Activated CD8-positive, alpha-beta T cell treated with anti-CD3 and anti-CD28 coated beads, Interleukin-2, amount 10 ng/mL, durations not matched to agents 7 days and 5 days (primary cell): ENCODE data around the gene PCSK6. TPM values are rescaled to one million over a fixed set of nuclear protein-coding genes. Genes with fewer than 3 reads are reported as not detected.
"Not testable (repeated sequence)": the region's sequence is repeated elsewhere in the genome, so short reads cannot be mapped to it uniquely, and the experiment has no call there.

Experiments
- ATAC-seq: fragments of 150-1000 bp; cut with Tn5 transposase; one replicate; pipeline ENCODE4 v1.10.0; 2021; ENCODE audit warnings: moderate library complexity
- CTCF ChIA-PET: fragments of 350-600 bp; sonication (Branson Sonifier 250); formaldehyde crosslinking; loops from one replicate; lab custom pipeline; 2021; ENCODE audit warnings: antibody characterized with exemption; lab: Charles Lee
- POLR2A ChIA-PET: fragments of 350-600 bp; sonication (Branson Sonifier 250); formaldehyde crosslinking; loops from one replicate; lab custom pipeline; 2021; ENCODE audit warnings: antibody characterized with exemption; lab: Charles Lee
- DNase-seq: peaks from one replicate; pipeline ENCODE4 v3.0.0-alpha.2; 2020
- H3K27ac Mint-ChIP-seq: one replicate; pipeline ENCODE4 v1.8.0; 2021; ENCODE audit warnings: mild to moderate bottlenecking, mixed read lengths
- H3K27me3 Mint-ChIP-seq: one replicate; pipeline ENCODE4 v1.8.0; 2021; ENCODE audit warnings: low read depth, mixed read lengths
- H3K36me3 Mint-ChIP-seq: one replicate; pipeline ENCODE4 v1.8.0; 2021; ENCODE audit warnings: low read depth, mixed read lengths
- H3K4me1 Mint-ChIP-seq: one replicate; pipeline ENCODE4 v1.8.0; 2021; ENCODE audit warnings: low read depth, mixed read lengths
- H3K4me3 Mint-ChIP-seq: one replicate; pipeline ENCODE4 v1.8.0; 2021; ENCODE audit warnings: mild to moderate bottlenecking, mixed read lengths
- H3K9me3 Mint-ChIP-seq: one replicate; pipeline ENCODE4 v1.8.0; 2022; ENCODE audit warnings: mixed read lengths; ENCODE audit not compliant: insufficient read depth
- total RNA-seq, 2 experiments: library from RNA; stranded (reverse); gene quantifications; one replicate each; pipeline ENCODE4 v1.2.3, GENCODE V29; 2021

Gene PCSK6
- total RNA-seq, 2 experiments from 2014 or later: 0.68 to 0.76 TPM

DNA sequence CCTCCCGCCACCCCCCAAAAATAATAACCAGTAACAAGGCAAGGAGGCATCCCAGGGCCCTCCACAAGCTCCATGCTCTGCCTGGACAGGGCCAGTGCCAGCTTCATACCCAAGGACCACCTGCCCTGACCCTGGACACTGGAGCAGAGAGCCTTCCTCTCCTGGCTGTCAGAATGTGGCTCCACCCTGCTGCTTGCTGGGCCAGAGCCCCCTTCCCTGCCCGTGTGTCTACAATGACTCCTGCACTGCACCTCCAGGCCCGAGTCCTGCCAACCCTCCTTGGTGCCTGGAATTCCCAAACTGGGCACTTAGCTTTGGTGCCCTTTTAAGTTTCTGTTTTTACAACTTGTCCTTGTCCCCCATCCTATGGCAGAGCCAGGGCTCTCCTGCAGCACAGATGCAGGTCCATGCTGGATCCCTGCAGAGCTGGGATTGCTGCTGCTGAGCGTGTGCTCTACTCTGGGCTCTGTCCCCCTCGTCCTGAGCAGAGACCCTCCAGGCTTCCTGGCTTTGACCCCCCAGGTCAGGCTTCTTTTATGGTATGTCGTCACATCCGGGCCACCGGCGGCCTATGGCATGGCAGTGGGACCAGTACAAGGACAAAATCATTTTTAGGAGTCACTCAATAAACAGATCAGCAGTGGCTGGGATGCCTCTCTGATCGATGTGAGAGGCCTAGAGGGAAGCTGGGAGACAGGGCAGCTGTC lies 183.0 kb downstream of the PCSK6 start:
- no peaks in the 10 kb centered on the region for H3K27me3 Mint-ChIP-seq
- no peak for ATAC-seq
- H3K36me3 Mint-ChIP-seq: no peaks in the 10 kb centered on the region
- CTCF ChIA-PET: interaction anchor here (1.0 to 2.0 kb wide), 4 partner anchors 8 to 335 kb away, joined by 3 to 7 read pairs (median 6); no protein-coding TSS in a partner anchor
- no peaks in the 10 kb centered on the region for H3K9me3 Mint-ChIP-seq
- POLR2A ChIA-PET: interaction anchor here (1.3 kb wide), 1 partner anchor 12 kb away, joined by 3 read pairs; the partner anchor contains the start of gene SNRPA1
- no peak for DNase-seq
- H3K4me3 Mint-ChIP-seq: no peak overlapping the region
- no peak overlapping the region for H3K27ac Mint-ChIP-seq
- no peaks in the 10 kb centered on the region for H3K4me1 Mint-ChIP-seq

DNA sequence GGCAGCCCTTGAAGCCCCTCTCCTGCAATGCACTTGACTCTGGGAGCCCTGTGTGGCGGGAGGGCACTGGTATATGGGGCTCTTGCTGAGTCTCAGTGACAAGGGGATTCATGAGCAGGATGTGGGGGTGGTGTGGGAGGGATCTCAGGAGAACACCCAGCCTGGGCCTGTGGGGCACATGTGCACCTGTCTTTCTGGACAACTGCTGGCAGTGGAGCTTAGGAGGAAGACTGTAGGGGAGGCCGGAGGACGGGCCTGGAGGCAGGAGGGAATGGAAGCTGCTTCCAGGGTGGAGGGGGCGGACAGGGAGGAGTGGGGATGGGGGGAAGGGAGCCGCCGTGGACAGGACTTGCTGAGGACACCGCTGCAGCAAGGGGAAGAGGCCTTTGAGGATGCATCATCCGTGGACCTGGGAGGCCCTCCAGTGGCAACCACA lies 183.7 kb downstream of the PCSK6 start:
- Mint-ChIP-seq H3K36me3 (no peaks in the 10 kb centered on the region), H3K4me1 (no peaks in the 10 kb centered on the region), H3K9me3 (no peaks in the 10 kb centered on the region), H3K27ac (no peak overlapping the region), H3K4me3 (no peak overlapping the region), H3K27me3 (no peaks in the 10 kb centered on the region)
- no peak for ATAC-seq
- ChIA-PET CTCF (interaction anchor here (0.7 to 1.0 kb wide), 2 partner anchors 15 to 335 kb away, joined by 3 to 5 read pairs; no protein-coding TSS in a partner anchor), POLR2A (interaction anchor here (1.3 kb wide), 1 partner anchor 11 kb away, joined by 3 read pairs; the partner anchor contains the start of gene SNRPA1)
- no peak for DNase-seq

- no peak for ATAC-seq
- ChIA-PET POLR2A (interaction anchor here (1.1 to 1.5 kb wide), 2 partner anchors 9 to 17 kb away, joined by 3 to 5 read pairs; partner anchors contain the start of gene SNRPA1), CTCF (interaction anchor here (1.4 to 2.6 kb wide), 5 partner anchors 11 to 337 kb away, joined by 3 to 13 read pairs (median 8); no protein-coding TSS in a partner anchor)
- no peak overlapping the region for H3K27ac Mint-ChIP-seq
- no peaks in the 10 kb centered on the region for H3K9me3 Mint-ChIP-seq
- H3K4me3 Mint-ChIP-seq: no peak overlapping the region
- H3K4me1 Mint-ChIP-seq: peaks cover 4% of the 10 kb centered on the region
- no peaks in the 10 kb centered on the region for H3K36me3 Mint-ChIP-seq
- H3K27me3 Mint-ChIP-seq: no peaks in the 10 kb centered on the region
- DNase-seq: no peak
Measured at GRCh38 chr15:101303408-101303807, 186.1 kb downstream of the PCSK6 start.

GRCh38 chr15:101296418-101297405 lies 192.8 kb downstream of the PCSK6 start:
- Mint-ChIP-seq H3K9me3 (no peaks in the 10 kb centered on the region), H3K27me3 (no peaks in the 10 kb centered on the region), H3K27ac (peak overlapping the region; percentile 80), H3K36me3 (peaks cover 24% of the 10 kb centered on the region), H3K4me1 (peaks cover 32% of the 10 kb centered on the region), H3K4me3 (peak overlapping the region; percentile 98)
- no peak for ATAC-seq
- ChIA-PET CTCF (interaction anchor here (0.9 to 15.0 kb wide), 7 partner anchors 8 to 353 kb away, joined by 3 to 202 read pairs (median 11); no protein-coding TSS in a partner anchor), POLR2A (interaction anchor here (1.4 to 4.2 kb wide), 3 partner anchors 13 to 29 kb away, joined by 4 to 36 read pairs (median 30); no protein-coding TSS in a partner anchor)
- DNase-seq: no peak

DNA sequence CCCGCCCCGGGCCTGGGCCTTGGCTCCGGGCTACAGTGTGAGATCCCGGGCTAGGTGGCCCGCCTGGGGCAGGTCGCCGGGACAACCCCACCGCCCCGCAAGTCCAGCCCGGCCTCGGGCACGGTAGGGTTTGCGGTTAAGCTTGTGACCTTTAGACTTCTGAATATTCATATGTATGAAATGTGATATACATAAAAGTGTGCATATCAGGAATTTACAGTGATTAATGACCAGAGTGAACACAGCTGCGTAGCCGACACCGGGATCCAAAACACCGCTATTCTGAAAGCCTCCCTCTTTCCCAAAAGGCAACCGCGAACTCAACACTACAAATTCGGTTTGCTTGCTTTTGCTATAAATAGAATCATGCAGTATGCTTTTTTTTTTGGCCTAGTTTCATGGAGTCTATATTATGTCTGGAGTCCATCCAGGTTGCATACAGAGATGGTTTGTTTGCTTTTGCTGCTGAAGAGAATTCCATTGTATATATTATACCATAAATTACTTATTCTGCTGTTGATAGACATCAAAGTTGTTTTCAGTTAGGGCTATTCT lies 193.8 kb downstream of the PCSK6 start:
- peaks cover 35% of the 10 kb centered on the region for H3K4me1 Mint-ChIP-seq
- no peak for DNase-seq
- peak overlapping the region; percentile 98 for H3K4me3 Mint-ChIP-seq
- no peaks in the 10 kb centered on the region for H3K9me3 Mint-ChIP-seq
- POLR2A ChIA-PET: interaction anchor here (0.6 to 4.2 kb wide), 18 partner anchors 7 to 393 kb away, joined by 3 to 36 read pairs (median 5); partner anchors contain the start of genes CHSY1 and TM2D3
- H3K27ac Mint-ChIP-seq: peak overlapping the region; percentile 93
- CTCF ChIA-PET: interaction anchor here (0.9 to 15.0 kb wide), 10 partner anchors 11 to 356 kb away, joined by 3 to 202 read pairs (median 6); partner anchors contain the start of gene TM2D3
- peaks cover 27% of the 10 kb centered on the region for H3K36me3 Mint-ChIP-seq
- no peak for ATAC-seq
- no peaks in the 10 kb centered on the region for H3K27me3 Mint-ChIP-seq

- ChIA-PET POLR2A (interaction anchor here (0.7 to 4.2 kb wide), 25 partner anchors 8 to 393 kb away, joined by 3 to 36 read pairs (median 5); partner anchors contain the start of genes CHSY1 and TM2D3), CTCF (interaction anchor here (1.0 to 15.0 kb wide), 14 partner anchors 10 to 377 kb away, joined by 3 to 202 read pairs (median 5); partner anchors contain the start of genes CHSY1 and TM2D3)
- H3K27ac Mint-ChIP-seq: peak within 1 kb of the TSS; percentile 93
- H3K9me3 Mint-ChIP-seq: no peaks in the 10 kb centered on the region
- peak; percentile 97 for DNase-seq
- peaks cover 37% of the 10 kb centered on the region for H3K4me1 Mint-ChIP-seq
- peak within 1 kb of the TSS; percentile 98 for H3K4me3 Mint-ChIP-seq
- H3K36me3 Mint-ChIP-seq: peaks cover 33% of the 10 kb centered on the region
- H3K27me3 Mint-ChIP-seq: no peaks in the 10 kb centered on the region
- peak; percentile 87 for ATAC-seq
Measured at GRCh38 chr15:101294731-101295606, 194.5 kb downstream of the PCSK6 start, which contains the start of gene SNRPA1. TSS of gene SNRPA1 (minus strand) at chr15:101295248. CDS start at chr15:101295178, 70 bp downstream.

DNA sequence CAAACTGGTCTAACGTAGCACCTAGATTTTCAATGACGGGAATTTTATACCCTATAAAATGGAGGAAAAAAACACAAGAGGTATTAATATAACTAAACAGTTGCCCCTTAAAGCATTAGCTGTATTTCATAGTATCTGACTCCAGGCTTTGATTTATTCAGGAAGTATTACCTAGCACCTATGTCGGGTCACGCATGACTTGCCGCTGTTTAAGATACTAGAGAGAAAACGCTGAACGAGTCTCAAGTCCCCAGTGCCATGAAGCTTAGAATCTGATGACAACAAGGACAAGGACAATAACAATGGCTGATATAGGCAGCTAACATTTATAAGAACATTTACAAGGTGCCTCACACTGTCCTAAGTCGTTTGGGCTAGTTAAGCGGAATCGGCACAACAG lies 196.4 kb downstream of the PCSK6 start:
- ChIA-PET POLR2A (interaction anchor here (1.6 to 4.2 kb wide), 4 partner anchors 9 to 360 kb away, joined by 4 to 36 read pairs (median 24); partner anchors contain the start of gene TM2D3), CTCF (interaction anchor here (0.9 to 15.0 kb wide), 12 partner anchors 9 to 360 kb away, joined by 3 to 202 read pairs (median 6); no protein-coding TSS in a partner anchor)
- peak overlapping the region; percentile 93 for H3K27ac Mint-ChIP-seq
- ATAC-seq: no peak
- no peaks in the 10 kb centered on the region for H3K9me3 Mint-ChIP-seq
- peaks cover 47% of the 10 kb centered on the region for H3K36me3 Mint-ChIP-seq
- H3K4me3 Mint-ChIP-seq: peak overlapping the region; percentile 98
- peaks cover 44% of the 10 kb centered on the region for H3K4me1 Mint-ChIP-seq
- DNase-seq: no peak
- no peaks in the 10 kb centered on the region for H3K27me3 Mint-ChIP-seq

- DNase-seq: peak; percentile 51
- ChIA-PET POLR2A (interaction anchor here (1.1 to 1.6 kb wide), 2 partner anchors 11 to 354 kb away, joined by 3 to 5 read pairs; no protein-coding TSS in a partner anchor), CTCF (interaction anchor here (0.7 to 15.0 kb wide), 29 partner anchors 9 to 682 kb away, joined by 3 to 202 read pairs (median 4); no protein-coding TSS in a partner anchor)
- no peak overlapping the region for H3K4me3 Mint-ChIP-seq
- H3K4me1 Mint-ChIP-seq: peaks cover 55% of the 10 kb centered on the region
- H3K27ac Mint-ChIP-seq: peak overlapping the region; percentile 52
- H3K36me3 Mint-ChIP-seq: peaks cover 73% of the 10 kb centered on the region
- no peaks in the 10 kb centered on the region for H3K9me3 Mint-ChIP-seq
- ATAC-seq: peak; percentile 54
- no peaks in the 10 kb centered on the region for H3K27me3 Mint-ChIP-seq
Measured at GRCh38 chr15:101288905-101289513, 200.5 kb downstream of the PCSK6 start.

DNA sequence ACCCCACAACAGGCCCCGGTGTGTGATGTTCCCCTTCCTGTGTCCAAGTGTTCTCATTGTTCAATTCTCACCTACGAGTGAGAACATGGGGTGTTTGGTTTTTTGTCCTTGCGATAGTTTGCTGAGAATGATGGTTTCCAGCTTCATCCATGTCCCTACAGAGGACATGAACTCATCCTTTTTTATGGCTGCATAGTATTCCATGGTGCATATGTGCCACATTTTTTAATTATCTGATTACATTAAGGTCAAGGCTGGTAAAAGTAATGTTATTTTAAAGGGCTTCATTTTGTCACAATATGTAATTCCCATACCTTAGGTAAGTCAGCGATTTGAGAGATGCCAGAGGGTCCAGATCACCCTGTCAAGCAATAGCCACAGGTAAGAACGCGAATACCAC lies 202.2 kb downstream of the PCSK6 start:
- ChIA-PET POLR2A (interaction anchor here (1.6 kb wide), 1 partner anchor 355 kb away, joined by 5 read pairs; no protein-coding TSS in a partner anchor), CTCF (interaction anchor here (0.7 to 15.0 kb wide), 7 partner anchors 8 to 376 kb away, joined by 3 to 202 read pairs (median 8); no protein-coding TSS in a partner anchor)
- DNase-seq, H3K9me3 Mint-ChIP-seq, H3K4me3 Mint-ChIP-seq, H3K27me3 Mint-ChIP-seq, ATAC-seq: not testable (repeated sequence)
- Mint-ChIP-seq H3K4me1 (peaks cover 42% of the 10 kb centered on the region), H3K36me3 (peaks cover 76% of the 10 kb centered on the region), H3K27ac (peak overlapping the region; percentile 64)
